Brain pericyte (primary cell): Measurements from ENCODE around the gene NODAL.

Source experiments
- DNase-seq: peaks from one replicate; pipeline ENCODE4 v3.0.0-alpha.2; 2012; ENCODE audit warnings: low read depth, low spot score

NODAL gene

GRCh38 chr10:70462349-70462984 lies 21.0 kb upstream of the NODAL start:
- DNase-seq: no peak

- no peak for DNase-seq
Observed at GRCh38 chr10:70461397-70462348, 20.2 kb upstream of the NODAL start.

GRCh38 chr10:70459774-70460490 lies 18.5 kb upstream of the NODAL start:
- DNase-seq: no peak

GRCh38 chr10:70459061-70459773 lies 17.7 kb upstream of the NODAL start:
- no peak for DNase-seq

GRCh38 chr10:70458329-70459060 lies 17.0 kb upstream of the NODAL start:
- no peak for DNase-seq

GRCh38 chr10:70457759-70458305 lies 16.4 kb upstream of the NODAL start:
- no peak for DNase-seq

- DNase-seq: no peak
Observed at GRCh38 chr10:70456164-70456563, 14.7 kb upstream of the NODAL start.

- no peak for DNase-seq
Observed at GRCh38 chr10:70455213-70455630, 13.7 kb upstream of the NODAL start.

GRCh38 chr10:70448236-70448635 lies 6.8 kb upstream of the NODAL start:
- peak; percentile 24 for DNase-seq

GRCh38 chr10:70445718-70446657 lies 4.5 kb upstream of the NODAL start:
- DNase-seq: no peak

GRCh38 chr10:70444744-70445143 lies 3.3 kb upstream of the NODAL start:
- no peak for DNase-seq

GRCh38 chr10:70442332-70442988 lies 979 bp upstream of the NODAL start:
- no peak for DNase-seq

- DNase-seq: no peak
Observed at GRCh38 chr10:70441895-70442309, 421 bp upstream of the NODAL start.

- no peak for DNase-seq
Observed at GRCh38 chr10:70440296-70441160, 953 bp downstream of the NODAL start.

GRCh38 chr10:70437721-70438120 lies 3.8 kb downstream of the NODAL start:
- no peak for DNase-seq

- no peak for DNase-seq
Observed at GRCh38 chr10:70435241-70436085, 6.0 kb downstream of the NODAL start.
